Measurements from ENCODE around the gene BIN1.

GRCh38 chr2:127008265-127009015 lies 98.5 kb downstream of the BIN1 start:
- TF ChIP-seq CTCF (IDR thresholded peaks at IDR 0.05) (no peak), EZH2 (IDR thresholded peaks at IDR 0.05; ENCODE audit: borderline replicate concordance, insufficient read depth, low read depth, low read length, poor library complexity, severe bottlenecking) (no peak)
